ENCODE data around the gene PPP2R2C.
A peak's percentile ranks its signal among the peaks of the same experiment; 100 is the strongest.

Gene PPP2R2C

DNA sequence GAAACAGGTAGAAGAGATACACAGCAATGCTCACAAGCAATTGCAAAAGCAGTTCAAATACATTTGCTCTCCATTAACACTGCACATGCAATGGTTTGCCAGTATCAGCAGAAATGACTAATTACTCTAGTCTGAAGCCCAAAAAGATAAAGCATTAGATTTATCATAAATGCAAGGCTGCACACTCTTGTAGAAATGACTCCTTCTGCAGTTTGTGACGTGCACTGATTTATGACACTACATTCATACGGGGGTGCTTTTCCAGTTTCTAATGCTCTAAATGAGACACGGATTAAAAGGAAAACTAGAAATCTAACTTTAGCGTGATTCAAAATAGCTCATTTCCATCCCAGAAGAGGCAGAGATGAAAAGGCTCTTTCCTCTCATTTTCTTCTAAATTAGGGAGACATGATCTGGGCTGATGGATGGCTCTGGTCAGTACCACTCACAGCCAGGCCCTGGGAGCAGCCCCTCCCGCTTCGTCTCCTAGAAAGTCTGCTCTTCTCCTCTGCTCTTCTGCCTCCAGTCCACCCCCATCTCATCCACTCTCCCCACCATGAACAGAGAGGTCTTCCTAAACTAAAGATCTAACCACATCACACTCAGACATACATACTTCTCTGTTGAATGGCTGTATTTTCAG is 33.2 kb downstream of the PPP2R2C start:
- TF ChIP-seq, protein P1, sequence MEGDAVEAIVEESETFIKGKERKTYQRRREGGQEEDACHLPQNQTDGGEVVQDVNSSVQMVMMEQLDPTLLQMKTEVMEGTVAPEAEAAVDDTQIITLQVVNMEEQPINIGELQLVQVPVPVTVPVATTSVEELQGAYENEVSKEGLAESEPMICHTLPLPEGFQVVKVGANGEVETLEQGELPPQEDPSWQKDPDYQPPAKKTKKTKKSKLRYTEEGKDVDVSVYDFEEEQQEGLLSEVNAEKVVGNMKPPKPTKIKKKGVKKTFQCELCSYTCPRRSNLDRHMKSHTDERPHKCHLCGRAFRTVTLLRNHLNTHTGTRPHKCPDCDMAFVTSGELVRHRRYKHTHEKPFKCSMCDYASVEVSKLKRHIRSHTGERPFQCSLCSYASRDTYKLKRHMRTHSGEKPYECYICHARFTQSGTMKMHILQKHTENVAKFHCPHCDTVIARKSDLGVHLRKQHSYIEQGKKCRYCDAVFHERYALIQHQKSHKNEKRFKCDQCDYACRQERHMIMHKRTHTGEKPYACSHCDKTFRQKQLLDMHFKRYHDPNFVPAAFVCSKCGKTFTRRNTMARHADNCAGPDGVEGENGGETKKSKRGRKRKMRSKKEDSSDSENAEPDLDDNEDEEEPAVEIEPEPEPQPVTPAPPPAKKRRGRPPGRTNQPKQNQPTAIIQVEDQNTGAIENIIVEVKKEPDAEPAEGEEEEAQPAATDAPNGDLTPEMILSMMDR (IDR thresholded peaks at IDR 0.05; ENCODE audit: insufficient read depth, missing control alignments), result no peak
- no peak for FAIRE-seq
- DNase-seq (ENCODE audit: insufficient read length, low spot score), result no peak

DNA sequence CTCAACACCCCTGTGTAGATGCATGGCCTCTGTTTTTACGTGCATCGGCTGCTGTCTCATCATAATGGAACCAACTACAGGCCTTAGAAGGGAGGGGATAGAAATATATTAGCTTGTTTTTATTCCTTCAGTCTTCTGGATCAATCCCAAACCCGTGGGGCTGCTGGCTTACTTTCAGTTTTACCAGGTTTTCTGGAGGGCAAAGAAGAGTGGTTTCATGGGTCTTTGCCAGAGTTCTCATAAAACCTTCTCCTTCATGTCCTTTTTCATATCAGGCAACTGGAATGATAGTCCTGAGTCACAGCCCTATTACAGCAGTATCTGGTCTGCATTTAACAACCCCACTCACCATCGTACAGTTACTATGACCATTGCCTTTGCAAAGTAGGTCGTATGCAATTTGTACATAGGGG is 34.6 kb downstream of the PPP2R2C start:
- TF ChIP-seq, protein P1 (IDR thresholded peaks at IDR 0.05; ENCODE audit: insufficient read depth, missing control alignments), result no peak
- FAIRE-seq, result no peak
- DNase-seq (ENCODE audit: insufficient read length, low spot score), result no peak

DNA sequence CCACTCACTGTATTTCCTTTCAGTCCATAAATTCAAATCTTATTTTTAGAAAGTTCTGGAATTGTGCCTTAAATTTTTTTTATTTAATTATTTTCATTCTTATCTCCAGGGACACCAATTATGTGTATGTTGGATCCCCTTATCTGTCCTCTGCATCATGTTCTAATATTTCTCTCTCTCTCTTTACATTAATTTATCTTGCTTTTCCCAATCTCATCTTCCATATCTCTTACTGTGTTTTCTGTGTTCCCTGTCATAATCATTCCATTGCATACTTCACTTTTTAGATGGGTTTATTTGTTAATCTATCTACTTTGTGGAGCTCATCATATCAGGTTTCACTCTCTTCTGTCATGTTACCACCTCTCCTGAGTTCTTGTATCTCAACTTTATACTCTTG is 37.4 kb downstream of the PPP2R2C start:
- FAIRE-seq, result no peak

DNA sequence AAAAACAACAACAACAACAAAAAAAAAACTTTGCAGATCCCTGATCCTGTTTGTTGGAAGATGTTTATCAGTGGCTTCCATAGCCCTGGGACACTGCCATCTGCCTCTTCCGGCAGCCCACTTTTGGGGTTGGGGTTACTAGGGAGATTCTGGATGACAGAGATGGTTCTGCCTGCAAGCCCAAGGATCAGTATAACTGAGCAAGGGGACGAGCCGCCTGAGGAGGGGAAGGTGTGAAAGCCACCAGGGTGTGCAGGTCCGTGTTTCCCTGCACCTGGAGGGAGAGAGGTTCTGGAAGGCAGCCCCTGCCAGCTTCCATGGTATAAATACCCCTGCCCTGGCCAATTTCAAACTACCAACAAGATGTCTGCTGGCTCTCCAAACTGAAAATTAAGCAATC is 41.5 kb downstream of the PPP2R2C start:
- FAIRE-seq, result no peak
- TF ChIP-seq, protein P1 (IDR thresholded peaks at IDR 0.05; ENCODE audit: insufficient read depth, missing control alignments), result no peak

More for the DNA sequence above, 37.4 kb downstream of the PPP2R2C start:
- TF ChIP-seq, protein P1 (IDR thresholded peaks at IDR 0.05; ENCODE audit: insufficient read depth, missing control alignments), result no peak
- DNase-seq (ENCODE audit: insufficient read length, low spot score), result no peak

DNA sequence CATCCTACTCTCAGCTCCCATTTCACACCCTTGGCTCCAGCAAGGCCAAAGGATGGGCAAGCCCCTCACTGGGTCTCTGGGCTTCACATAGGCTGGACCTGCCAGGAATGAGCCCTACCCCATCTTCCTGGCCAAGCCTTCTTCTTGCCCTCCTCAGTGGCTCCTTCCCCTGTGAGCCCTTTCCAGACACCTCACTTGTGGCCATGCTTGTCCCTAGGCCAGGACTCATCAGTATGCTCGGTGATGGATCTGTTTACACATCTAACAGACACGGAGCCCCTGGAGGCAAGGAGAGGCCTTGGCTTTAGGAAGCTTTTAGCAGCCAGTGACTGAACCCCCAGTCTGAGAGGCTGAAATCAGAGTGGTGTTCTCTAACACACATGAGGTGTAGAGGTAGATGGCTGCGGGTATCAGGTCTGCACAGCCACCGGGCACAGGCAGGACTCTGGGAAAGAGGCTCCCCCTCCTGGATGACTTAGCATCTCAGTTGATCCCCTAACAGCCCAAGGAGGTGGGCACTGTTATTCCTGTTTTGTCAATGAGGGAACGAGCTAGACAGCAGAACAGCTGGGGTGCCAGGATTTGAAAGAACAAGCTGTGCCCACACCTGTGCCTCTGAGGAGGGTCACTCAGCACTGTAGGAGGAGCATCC is 44.8 kb downstream of the PPP2R2C start:
- FAIRE-seq (no peak), DNase-seq (ENCODE audit: insufficient read length, low spot score) (no peak)
- TF ChIP-seq, protein P1 (IDR thresholded peaks at IDR 0.05; ENCODE audit: insufficient read depth, missing control alignments), result peak; percentile 28

More for the DNA sequence above, 41.5 kb downstream of the PPP2R2C start:
- DNase-seq (ENCODE audit: insufficient read length, low spot score), result no peak

DNA sequence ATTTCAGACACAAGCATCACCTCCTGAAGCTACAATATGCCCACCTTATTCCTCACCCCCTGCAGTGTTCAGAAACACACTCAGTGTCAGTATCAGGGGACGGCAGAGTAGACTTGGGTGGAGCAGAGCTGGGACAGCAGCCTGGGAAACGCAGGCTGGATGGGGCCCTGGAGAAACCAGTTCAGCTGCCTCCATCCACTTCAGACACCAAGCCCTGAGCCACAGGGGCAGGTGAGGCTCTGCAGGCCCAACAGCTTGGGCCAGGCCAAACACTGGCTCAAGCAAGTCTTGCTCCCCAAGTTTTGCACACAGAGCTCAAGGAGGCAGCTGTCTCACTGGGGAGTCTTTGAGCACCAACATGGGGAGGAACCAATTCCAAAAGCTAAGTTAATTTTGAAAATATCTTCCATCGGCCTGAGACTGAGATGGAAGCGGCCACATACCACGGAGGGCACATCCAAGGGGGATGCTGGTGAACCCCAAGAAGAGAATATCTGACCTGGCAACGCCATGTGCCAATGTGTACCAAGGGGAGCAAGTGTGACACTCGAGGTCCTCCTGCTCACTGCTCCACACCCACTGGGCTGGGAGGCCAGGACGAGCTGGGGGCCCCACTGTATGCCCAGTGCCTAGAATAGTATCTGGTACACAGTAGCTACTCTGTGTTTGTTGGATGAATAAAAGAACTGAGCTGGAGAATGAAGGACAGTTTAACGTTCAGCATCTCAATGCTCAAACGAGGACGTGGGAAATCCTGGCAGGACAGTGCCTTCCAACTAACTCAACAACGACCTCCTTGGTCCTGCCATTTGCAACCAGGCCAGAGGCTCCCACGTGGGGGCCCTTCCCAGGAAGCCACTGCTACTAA is 45.6 kb downstream of the PPP2R2C start:
- no peak for FAIRE-seq
- DNase-seq (ENCODE audit: insufficient read length, low spot score), result no peak
- TF ChIP-seq, protein P1 (IDR thresholded peaks at IDR 0.05; ENCODE audit: insufficient read depth, missing control alignments), result no peak

Measured in D721Med (cell line).